Naive B cell (primary cell): ENCODE results near the gene PPP1R12B. TPM values are rescaled to one million over a fixed set of nuclear protein-coding genes. Genes with fewer than 3 reads are reported as not detected.
A peak's percentile ranks its signal among the peaks of the same experiment; 100 is the strongest.
"Not testable (repeated sequence)": the region's sequence is repeated elsewhere in the genome, so short reads cannot be mapped to it uniquely, and the experiment has no call there.

Source experiments
- ATAC-seq, 2 donors: fragments of 150-1000 bp; cut with Tn5 transposase; 2 replicates each; pipeline ENCODE4 v1.10.0; 2021; ENCODE audit warnings: low read depth in 2 of 2, mild to moderate bottlenecking in 2 of 2, moderate library complexity in 2 of 2
- DNase-seq: peaks from one replicate; pipeline ENCODE4 v3.0.0; 2022
- H3K27ac Mint-ChIP-seq, 6 donors: one replicate each; pipeline ENCODE4 v1.8.0; 2020 to 2022; ENCODE audit warnings: mild to moderate bottlenecking in 6 of 6, mixed read lengths in 6 of 6, moderate library complexity in 5 of 6, inconsistent platforms in 2 of 6
- H3K27me3 Mint-ChIP-seq, 3 donors: one replicate each; pipeline ENCODE4 v1.8.0; 2021 to 2022; ENCODE audit warnings: mixed read lengths in 3 of 3, mild to moderate bottlenecking in 1 of 3
- H3K36me3 Mint-ChIP-seq, 2 donors: one replicate each; pipeline ENCODE4 v1.8.0; 2020 to 2022; ENCODE audit warnings: mixed read lengths in 2 of 2, inconsistent platforms in 1 of 2, mild to moderate bottlenecking in 1 of 2
- H3K4me1 Mint-ChIP-seq, 3 donors: one replicate each; pipeline ENCODE4 v1.8.0; 2020 to 2022; ENCODE audit warnings: mixed read lengths in 3 of 3, inconsistent platforms in 1 of 3, mild to moderate bottlenecking in 1 of 3, moderate library complexity in 1 of 3
- H3K4me3 Mint-ChIP-seq, 8 donors: one replicate each; pipeline ENCODE4 v1.8.0; 2020 to 2022; ENCODE audit warnings: mild to moderate bottlenecking in 8 of 8, mixed read lengths in 8 of 8, moderate library complexity in 8 of 8, inconsistent platforms in 2 of 8
- H3K9me3 Mint-ChIP-seq, 7 donors: one replicate each; pipeline ENCODE4 v1.8.0; 2020 to 2022; ENCODE audit warnings: mixed read lengths in 7 of 7, mild to moderate bottlenecking in 5 of 7, inconsistent platforms in 2 of 7, moderate library complexity in 1 of 7
- polyA plus RNA-seq, 6 donors: library from polyadenylated mRNA; unstranded; fragments of 300-500 nt; fragmentation: Illumina TruSeq; gene quantifications; one replicate each; pipeline ENCODE4 v1.2.3, GENCODE V29; 2021; ENCODE audit warnings: low read depth in 6 of 6

Gene PPP1R12B
- polyA plus RNA-seq, 6 donors from 2014 or later: 2.3 to 13.5 (median 6.6) TPM; not detected in 1

DNA sequence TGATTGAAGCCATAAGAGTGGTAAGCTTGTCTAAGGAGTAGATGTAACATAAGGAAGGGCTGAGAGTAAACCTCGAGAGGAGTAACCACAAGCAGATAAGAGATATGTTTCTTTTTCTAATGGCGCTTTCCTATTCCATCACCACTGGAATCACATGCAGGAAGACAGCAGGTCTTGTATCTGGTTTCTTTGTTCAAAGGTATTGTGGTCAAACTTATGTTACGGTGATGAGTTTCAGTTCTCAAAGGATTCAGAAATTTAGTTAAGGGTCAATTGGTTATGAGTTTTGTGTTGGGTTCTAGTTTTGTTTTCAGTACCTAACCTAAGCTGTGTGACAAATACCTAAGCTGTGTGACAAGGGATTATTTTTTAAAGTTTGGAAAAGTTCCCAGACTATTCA lies 198.3 kb downstream of the PPP1R12B start:
- not testable (repeated sequence) for ATAC-seq, H3K27me3 Mint-ChIP-seq, H3K36me3 Mint-ChIP-seq, H3K4me3 Mint-ChIP-seq, H3K9me3 Mint-ChIP-seq, DNase-seq
- Mint-ChIP-seq H3K27ac (peak overlapping the region in 1 of 6 donors; percentile 52), H3K4me1 (peaks cover 6 to 16% (median 13%) of the 10 kb centered on the region in 3 donors)

DNA sequence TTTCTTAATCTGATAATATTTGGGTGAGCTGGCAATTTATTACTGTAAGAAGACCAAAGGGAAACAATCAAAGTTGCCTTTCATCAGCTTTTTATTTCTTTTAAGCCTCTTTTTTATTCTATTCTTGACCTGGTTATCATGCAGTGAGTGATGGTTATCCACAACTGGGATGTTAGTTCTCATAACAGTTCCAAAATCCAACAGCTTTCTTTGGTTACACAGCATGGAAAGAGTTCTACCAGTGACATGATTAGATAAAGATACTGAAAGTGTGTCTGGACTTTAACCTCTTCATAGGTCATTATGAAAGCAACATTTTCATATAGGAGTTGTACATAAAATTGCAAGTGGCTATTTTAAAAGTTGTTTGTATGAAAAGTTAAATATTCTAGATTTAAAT lies 198.7 kb downstream of the PPP1R12B start:
- Mint-ChIP-seq H3K27ac (no peak overlapping the region), H3K36me3 (no peaks in the 10 kb centered on the region), H3K27me3 (no peaks in the 10 kb centered on the region), H3K9me3 (no peaks in the 10 kb centered on the region), H3K4me3 (no peak overlapping the region), H3K4me1 (peaks cover 6 to 16% (median 13%) of the 10 kb centered on the region in 3 donors)
- DNase-seq (no peak), ATAC-seq (no peak)

GRCh38 chr1:202550088-202550487 lies 201.6 kb downstream of the PPP1R12B start:
- not testable (repeated sequence) for H3K36me3 Mint-ChIP-seq, H3K4me3 Mint-ChIP-seq, H3K9me3 Mint-ChIP-seq, DNase-seq, ATAC-seq, H3K27me3 Mint-ChIP-seq, H3K27ac Mint-ChIP-seq
- H3K4me1 Mint-ChIP-seq: peaks cover 21 to 33% (median 22%) of the 10 kb centered on the region in 3 donors

- Mint-ChIP-seq H3K9me3 (no peaks in the 10 kb centered on the region), H3K27ac (peak overlapping the region in 1 of 6 donors; percentile 36), H3K36me3 (no peaks in the 10 kb centered on the region), H3K27me3 (no peaks in the 10 kb centered on the region), H3K4me3 (no peak overlapping the region), H3K4me1 (peaks cover 11 to 22% (median 17%) of the 10 kb centered on the region in 3 donors)
- ATAC-seq: no peak
- DNase-seq: no peak
These were observed 203.2 kb downstream of the PPP1R12B start for GRCh38 chr1:202551683-202552082.

DNA sequence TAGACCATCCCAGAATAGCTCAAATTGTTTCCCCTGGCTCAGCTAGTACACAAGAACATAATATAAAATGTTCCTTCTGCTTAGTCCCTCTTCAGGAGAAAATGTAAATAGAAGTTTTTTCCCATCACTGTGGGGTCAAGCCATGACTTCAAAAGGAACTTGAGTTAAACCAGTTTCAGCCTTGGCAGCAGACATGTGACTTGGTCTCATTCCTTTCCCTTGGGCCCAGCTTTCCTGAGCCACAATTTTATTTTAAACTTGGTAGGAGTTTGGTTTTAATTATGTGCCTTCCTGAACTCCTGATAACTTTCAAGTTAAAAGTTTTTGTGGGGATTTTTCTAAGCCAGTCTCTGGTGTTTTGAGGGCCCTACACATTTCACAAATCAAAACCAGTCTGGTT lies 204.1 kb downstream of the PPP1R12B start:
- not testable (repeated sequence) for H3K36me3 Mint-ChIP-seq, H3K27me3 Mint-ChIP-seq, ATAC-seq, H3K9me3 Mint-ChIP-seq, H3K4me3 Mint-ChIP-seq, DNase-seq
- peak overlapping the region in 2 of 6 donors; percentile 24 to 39 for H3K27ac Mint-ChIP-seq
- peaks cover 10 to 16% (median 15%) of the 10 kb centered on the region in 3 donors for H3K4me1 Mint-ChIP-seq

DNA sequence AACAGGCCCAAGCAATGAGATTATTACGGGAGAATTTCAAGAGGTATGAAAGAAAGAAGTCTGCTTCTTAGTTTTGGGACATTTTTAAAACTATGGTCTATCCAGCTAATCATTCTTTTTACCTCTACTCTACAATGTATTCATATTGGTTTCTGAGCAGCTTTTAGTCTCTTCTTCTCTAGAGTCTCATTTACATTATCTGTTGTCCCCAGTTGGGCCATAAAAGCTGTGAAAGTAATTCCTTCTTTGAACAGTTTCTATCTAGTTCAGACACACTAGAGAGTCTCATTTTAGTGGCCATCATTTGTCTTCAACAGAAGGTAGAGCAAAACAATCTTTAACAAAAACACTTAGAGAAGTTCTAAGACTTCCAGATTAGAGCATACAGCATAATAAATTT lies 204.6 kb downstream of the PPP1R12B start:
- ATAC-seq: peak; percentile 9 to 15
- H3K4me3 Mint-ChIP-seq, H3K9me3 Mint-ChIP-seq, H3K27me3 Mint-ChIP-seq, H3K36me3 Mint-ChIP-seq, DNase-seq: not testable (repeated sequence)
- Mint-ChIP-seq H3K27ac (peak overlapping the region in 4 of 6 donors; percentile 24 to 73 (median 52)), H3K4me1 (peaks cover 10 to 16% (median 15%) of the 10 kb centered on the region in 3 donors)

DNA sequence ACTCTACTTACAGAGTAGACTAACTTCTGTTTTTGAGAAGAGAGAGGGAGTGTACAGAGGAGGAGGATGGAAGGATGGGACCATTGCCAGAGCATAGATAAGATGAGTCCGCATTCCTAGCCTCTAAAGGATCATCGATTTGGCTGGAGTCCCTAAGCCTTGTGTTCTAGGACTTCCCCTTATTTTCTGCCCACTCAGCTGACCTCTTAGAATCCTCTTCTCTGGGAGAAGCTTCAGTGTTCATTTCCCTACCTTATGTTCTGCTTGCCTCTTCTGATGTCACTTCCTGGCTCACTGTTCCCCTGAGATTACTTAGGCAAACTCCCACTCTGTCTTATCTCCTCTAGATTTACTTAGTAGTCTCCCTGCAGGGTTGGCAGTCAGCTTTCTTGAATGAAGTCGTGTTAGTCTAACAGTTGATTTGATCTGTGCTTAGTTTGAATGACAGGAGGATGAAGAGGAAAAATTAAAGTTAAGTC lies 205.1 kb downstream of the PPP1R12B start:
- Mint-ChIP-seq H3K4me1 (peaks cover 10 to 16% (median 15%) of the 10 kb centered on the region in 3 donors), H3K27me3 (no peaks in the 10 kb centered on the region), H3K9me3 (no peaks in the 10 kb centered on the region), H3K4me3 (peak overlapping the region in 3 of 8 donors; percentile 0 to 22 (median 19)), H3K27ac (peak overlapping the region in 5 of 6 donors; percentile 5 to 73 (median 39)), H3K36me3 (peaks cover 0 to 5% of the 10 kb centered on the region in 2 donors)
- ATAC-seq: peak; percentile 96 to 97
- peak; percentile 42 for DNase-seq

- not testable (repeated sequence) for H3K27ac Mint-ChIP-seq, H3K9me3 Mint-ChIP-seq, ATAC-seq, DNase-seq, H3K27me3 Mint-ChIP-seq, H3K4me3 Mint-ChIP-seq, H3K36me3 Mint-ChIP-seq
- peaks cover 10 to 16% (median 15%) of the 10 kb centered on the region in 3 donors for H3K4me1 Mint-ChIP-seq
These were observed 206.1 kb downstream of the PPP1R12B start for GRCh38 chr1:202554619-202555018.

DNA sequence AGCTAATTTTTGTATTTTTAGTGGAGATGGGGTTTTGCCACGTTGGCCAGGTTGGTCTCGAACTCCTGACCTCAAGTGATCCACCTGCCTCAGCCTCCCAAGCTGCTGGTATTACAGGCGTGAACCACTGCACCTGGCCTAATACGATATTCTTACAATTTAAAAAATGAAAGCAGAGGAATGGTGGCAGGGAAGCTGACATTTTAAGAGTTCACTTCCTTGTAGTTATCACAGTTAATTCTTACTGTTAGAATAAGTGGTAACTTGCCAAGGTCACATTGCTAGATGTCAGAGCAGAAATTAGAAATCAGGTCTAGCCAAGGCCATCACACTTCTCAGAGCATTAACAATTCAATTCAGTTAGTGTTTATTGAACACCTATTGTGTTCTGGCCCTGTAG lies 207.5 kb downstream of the PPP1R12B start:
- ATAC-seq, DNase-seq, H3K27ac Mint-ChIP-seq, H3K4me3 Mint-ChIP-seq, H3K27me3 Mint-ChIP-seq, H3K36me3 Mint-ChIP-seq, H3K9me3 Mint-ChIP-seq: not testable (repeated sequence)
- peaks cover 10 to 16% (median 15%) of the 10 kb centered on the region in 3 donors for H3K4me1 Mint-ChIP-seq

- DNase-seq, H3K4me3 Mint-ChIP-seq, H3K27ac Mint-ChIP-seq, H3K9me3 Mint-ChIP-seq, ATAC-seq, H3K36me3 Mint-ChIP-seq, H3K27me3 Mint-ChIP-seq: not testable (repeated sequence)
- H3K4me1 Mint-ChIP-seq: peaks cover 14 to 19% (median 19%) of the 10 kb centered on the region in 3 donors
These were observed 209.2 kb downstream of the PPP1R12B start for GRCh38 chr1:202557662-202558061.

DNA sequence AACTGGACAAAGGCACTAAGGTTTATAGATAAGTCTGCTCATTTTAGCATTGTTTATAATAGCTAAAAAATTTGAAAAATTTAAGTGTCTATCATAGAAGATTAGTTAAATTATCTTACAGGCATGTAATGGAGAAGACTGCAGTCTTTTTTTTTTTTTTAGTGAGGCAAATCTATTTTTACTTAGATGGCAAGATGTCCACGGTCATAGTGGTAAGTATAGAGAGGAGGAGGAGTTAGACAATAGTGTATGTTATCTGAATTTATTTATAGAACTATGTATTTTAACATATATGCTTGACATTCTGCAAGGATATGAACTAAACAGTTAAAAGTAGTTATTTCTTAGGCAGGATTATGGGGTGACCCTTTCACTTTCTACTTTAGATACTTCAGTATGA lies 212.7 kb downstream of the PPP1R12B start:
- peaks cover 22 to 29% (median 26%) of the 10 kb centered on the region in 3 donors for H3K4me1 Mint-ChIP-seq
- no peak for ATAC-seq
- no peak overlapping the region for H3K27ac Mint-ChIP-seq
- no peaks in the 10 kb centered on the region for H3K9me3 Mint-ChIP-seq
- peaks cover 0 to 5% of the 10 kb centered on the region in 2 donors for H3K36me3 Mint-ChIP-seq
- H3K27me3 Mint-ChIP-seq: no peaks in the 10 kb centered on the region
- no peak for DNase-seq
- H3K4me3 Mint-ChIP-seq: no peak overlapping the region

GRCh38 chr1:202561726-202562443 lies 213.4 kb downstream of the PPP1R12B start:
- H3K27ac Mint-ChIP-seq: peak overlapping the region in 1 of 6 donors; percentile 34
- ATAC-seq (no peak), DNase-seq (no peak)
- peaks cover 23 to 32% (median 30%) of the 10 kb centered on the region in 3 donors for H3K4me1 Mint-ChIP-seq
- H3K4me3 Mint-ChIP-seq: no peak overlapping the region
- no peaks in the 10 kb centered on the region for H3K27me3 Mint-ChIP-seq
- H3K9me3 Mint-ChIP-seq: no peaks in the 10 kb centered on the region
- peaks cover 0 to 5% of the 10 kb centered on the region in 2 donors for H3K36me3 Mint-ChIP-seq

DNA sequence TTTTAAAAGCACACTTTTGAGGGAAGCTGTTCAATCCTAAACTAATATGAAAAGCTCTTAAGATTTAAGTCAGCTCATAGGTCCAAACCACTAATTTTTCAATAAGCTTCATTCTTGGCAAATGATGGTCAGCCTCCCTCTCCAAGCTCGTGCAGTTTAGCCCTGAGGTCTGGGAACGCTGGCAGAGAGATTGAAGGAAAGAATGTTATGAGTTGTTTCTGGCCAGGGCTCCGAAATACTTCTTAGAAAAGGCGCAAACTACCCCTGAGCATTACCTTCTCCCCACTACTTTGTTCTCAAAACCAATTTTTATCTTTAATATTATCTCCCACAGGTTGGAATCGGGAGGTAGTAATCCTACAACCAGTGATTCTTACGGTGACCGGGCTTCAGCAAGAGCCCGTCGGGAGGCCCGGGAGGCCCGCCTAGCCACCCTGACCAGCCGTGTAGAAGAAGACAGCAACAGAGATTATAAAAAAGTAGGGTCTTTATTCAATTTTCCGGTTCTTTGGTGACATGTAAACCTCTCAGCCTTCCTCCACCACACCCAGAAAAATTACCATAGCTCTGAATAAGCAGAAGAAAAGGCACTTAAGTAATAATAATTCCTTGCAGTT lies 214.1 kb downstream of the PPP1R12B start:
- Mint-ChIP-seq H3K36me3 (peaks cover under 1 to 9% of the 10 kb centered on the region in 2 donors), H3K9me3 (no peaks in the 10 kb centered on the region), H3K4me1 (peaks cover 27 to 38% (median 36%) of the 10 kb centered on the region in 3 donors), H3K27ac (no peak overlapping the region), H3K27me3 (peaks cover 0 to 6% (median 0%) of the 10 kb centered on the region in 3 donors), H3K4me3 (no peak overlapping the region)
- no peak for ATAC-seq
- no peak for DNase-seq

DNA sequence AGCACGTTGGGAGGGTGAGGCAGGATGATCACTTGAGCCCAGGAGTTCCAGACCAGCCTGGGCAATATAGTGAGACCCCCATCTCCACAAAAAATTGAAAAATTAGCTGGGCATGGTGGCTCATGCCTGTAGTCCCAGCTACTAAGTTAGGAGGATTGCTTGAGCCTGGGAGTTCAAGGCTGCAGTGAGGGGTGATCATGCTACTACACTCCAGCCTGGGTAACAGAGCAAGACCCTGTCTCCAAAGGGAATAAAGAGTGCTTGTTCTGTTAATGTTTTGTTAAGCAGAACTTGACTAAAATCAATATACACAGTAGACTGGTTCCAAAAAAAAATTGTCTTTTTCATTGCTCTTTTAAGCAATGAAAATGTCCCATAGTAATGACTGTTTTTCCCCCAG lies 215.3 kb downstream of the PPP1R12B start:
- H3K27ac Mint-ChIP-seq: no peak overlapping the region
- H3K9me3 Mint-ChIP-seq: no peaks in the 10 kb centered on the region
- H3K4me3 Mint-ChIP-seq: peak overlapping the region in 1 of 8 donors; percentile 24
- peaks cover 10 to 16% of the 10 kb centered on the region in 2 donors for H3K36me3 Mint-ChIP-seq
- ATAC-seq (no peak), DNase-seq (no peak)
- peaks cover 32 to 42% (median 39%) of the 10 kb centered on the region in 3 donors for H3K4me1 Mint-ChIP-seq
- H3K27me3 Mint-ChIP-seq: peaks cover 0 to 10% (median 0%) of the 10 kb centered on the region in 3 donors
